Stromal cell of bone marrow (primary cell): ENCODE measurements around the gene SORCS3.

Experiments used
- DNase-seq: peaks from one replicate; pipeline ENCODE4 v3.0.0-alpha.2; 2012; ENCODE audit warnings: low read depth

Gene SORCS3

DNA sequence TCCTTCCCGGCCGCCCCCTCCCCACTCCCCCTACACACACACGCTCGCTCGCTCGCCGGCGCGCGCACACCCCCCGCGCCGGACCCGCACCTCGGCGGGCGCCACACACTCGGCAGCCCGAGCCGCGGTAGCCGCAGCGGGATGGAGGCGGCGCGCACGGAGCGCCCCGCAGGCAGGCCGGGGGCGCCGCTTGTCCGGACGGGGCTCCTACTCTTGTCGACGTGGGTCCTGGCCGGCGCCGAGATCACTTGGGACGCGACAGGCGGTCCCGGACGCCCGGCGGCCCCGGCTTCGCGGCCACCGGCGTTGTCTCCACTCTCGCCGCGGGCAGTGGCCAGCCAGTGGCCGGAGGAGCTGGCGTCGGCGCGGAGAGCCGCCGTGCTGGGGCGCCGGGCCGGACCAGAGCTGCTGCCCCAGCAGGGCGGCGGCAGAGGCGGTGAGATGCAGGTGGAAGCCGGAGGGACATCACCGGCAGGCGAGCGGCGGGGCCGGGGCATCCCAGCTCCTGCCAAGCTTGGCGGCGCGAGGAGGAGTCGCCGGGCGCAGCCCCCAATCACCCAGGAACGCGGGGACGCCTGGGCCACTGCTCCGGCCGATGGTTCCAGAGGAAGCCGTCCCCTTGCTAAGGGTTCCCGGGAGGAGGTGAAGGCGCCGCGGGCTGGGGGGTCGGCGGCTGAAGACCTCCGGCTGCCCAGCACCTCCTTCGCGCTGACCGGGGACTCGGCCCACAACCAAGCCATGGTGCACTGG, at the start of gene SORCS3:
Gene SORCS3, plus strand, starts transcription at position 104 of the 750 bp plus-strand sequence.
- no peak for DNase-seq

DNA sequence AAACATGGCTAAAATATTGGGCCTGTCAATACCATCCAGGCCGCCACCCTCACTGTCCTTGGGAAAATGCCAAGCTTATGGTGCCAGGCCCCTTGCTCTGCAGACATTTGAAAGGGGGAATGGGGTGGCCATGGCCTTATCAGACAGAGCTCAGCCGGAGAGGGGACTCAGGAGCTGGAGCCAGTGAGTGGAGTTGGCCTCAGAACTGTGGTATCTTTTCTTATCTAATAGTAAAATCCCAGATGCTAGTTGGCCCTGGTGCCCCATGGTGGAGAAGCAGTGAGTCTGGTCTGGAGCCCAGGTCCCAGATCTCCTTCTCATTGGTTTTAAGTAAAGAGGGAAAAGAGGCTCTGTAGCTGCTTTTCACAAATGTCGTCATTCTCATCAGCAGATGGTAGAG, 49.6 kb upstream of the SORCS3 start:
- DNase-seq: no peak

- DNase-seq: no peak
Measured at GRCh38 chr10:104601166-104601565, 39.9 kb upstream of the SORCS3 start.

- DNase-seq: no peak
Measured at GRCh38 chr10:104608091-104608828, 32.8 kb upstream of the SORCS3 start.

- no peak for DNase-seq
Measured at GRCh38 chr10:104612571-104613205, 28.4 kb upstream of the SORCS3 start.

DNA sequence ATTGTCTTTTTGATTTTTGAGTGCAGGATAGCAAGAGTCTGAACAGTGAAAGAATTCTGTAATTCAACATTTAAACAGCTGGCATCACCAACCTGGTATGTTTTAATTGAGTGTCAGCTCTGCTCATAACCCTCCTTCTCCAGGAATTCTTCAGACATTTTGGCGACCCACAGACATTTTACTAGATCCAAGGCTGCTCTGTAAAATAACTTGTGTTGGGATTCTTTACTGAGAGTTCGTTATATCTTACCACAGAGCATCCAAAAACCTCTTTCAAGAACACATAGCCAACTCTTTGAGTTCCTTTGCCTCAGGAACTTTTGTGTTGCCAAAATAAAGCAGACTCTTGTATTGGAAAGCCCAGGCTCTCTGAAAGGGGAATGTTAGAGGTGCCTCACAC, 27.7 kb upstream of the SORCS3 start:
- DNase-seq: no peak

- no peak for DNase-seq
Measured at GRCh38 chr10:104614245-104614831, 26.8 kb upstream of the SORCS3 start.

GRCh38 chr10:104615136-104615535, 26.0 kb upstream of the SORCS3 start:
- no peak for DNase-seq

DNA sequence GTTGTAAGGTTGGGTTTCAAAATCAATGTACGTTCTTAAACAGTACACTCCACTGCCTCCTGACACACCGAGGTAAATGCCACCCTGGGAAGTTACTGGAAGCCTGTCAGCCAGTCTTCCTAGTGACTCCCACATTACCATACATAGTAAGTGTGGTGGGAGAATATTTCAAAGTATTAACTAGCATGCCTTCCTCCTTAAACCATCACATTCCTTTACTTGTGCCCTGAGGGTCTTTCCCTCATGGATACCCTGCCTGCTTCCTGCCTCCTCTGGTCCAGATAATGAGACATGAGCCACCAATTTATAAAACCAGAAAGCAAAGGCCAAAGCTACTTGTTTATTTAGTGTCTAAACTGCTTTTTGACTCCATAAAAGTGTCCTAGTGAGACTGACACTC, 23.3 kb upstream of the SORCS3 start:
- DNase-seq: no peak

- no peak for DNase-seq
Measured at GRCh38 chr10:104622175-104622574, 18.9 kb upstream of the SORCS3 start.

- no peak for DNase-seq
Measured at GRCh38 chr10:104622598-104623209, 18.4 kb upstream of the SORCS3 start.

GRCh38 chr10:104630731-104631130, 10.4 kb upstream of the SORCS3 start:
- DNase-seq: no peak

DNA sequence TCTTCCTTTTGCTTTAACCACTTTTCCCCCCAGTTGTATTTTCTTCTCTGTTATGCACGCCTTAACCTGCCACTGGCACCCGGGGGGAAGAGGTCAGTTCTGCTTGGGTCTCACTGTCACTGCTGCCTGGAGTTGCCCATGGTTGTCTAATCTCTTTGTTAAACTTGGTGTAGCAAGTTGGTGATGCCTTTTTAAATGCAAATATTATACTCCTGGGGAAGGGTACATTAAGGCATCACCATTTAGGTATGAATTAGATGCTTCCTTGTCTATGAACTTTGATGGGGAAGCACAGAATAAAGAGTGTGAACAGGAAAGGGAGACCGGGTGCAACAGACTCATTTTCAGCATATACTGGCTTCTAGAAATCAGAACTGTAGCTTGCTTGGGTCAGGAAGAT, 9.1 kb upstream of the SORCS3 start:
- DNase-seq: no peak

DNA sequence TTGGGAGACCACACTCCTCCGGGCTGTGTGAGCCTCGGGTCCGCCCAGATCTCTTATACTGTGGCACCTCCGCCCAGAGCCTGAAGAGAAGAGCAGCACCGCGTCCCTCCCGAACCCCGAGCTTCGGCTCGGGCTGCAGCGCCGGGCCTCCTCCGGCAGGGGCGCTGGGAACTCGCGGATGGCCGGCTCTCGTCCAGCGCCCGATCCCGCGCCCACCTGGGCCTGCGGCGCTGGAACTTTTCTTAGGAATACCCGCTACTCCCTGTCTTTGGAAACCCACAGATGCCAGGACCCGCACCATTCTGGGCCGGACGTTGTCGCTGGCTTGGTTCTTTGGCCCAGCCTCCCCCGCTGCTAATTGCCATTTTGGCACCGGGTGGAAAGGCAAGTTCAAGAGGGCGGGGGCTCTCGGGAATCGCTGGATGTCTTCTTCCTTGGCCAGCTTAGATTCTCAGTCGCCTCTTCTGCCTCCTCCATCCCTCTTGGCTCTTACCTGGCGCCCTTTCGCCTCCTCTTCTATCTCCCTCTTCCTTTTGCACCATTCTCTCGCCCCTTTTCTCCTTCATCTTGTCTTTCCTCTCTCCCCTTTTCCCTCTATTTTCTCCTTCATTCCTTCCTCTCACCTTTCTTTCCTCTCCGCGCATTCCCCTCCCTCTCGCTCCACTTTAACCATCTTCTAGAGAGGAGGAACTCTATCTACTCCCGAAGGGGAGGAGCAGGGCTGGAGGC, 2.1 kb upstream of the SORCS3 start:
- DNase-seq: no peak

- DNase-seq: no peak
Measured at GRCh38 chr10:104639590-104640338, 1.3 kb upstream of the SORCS3 start.

DNA sequence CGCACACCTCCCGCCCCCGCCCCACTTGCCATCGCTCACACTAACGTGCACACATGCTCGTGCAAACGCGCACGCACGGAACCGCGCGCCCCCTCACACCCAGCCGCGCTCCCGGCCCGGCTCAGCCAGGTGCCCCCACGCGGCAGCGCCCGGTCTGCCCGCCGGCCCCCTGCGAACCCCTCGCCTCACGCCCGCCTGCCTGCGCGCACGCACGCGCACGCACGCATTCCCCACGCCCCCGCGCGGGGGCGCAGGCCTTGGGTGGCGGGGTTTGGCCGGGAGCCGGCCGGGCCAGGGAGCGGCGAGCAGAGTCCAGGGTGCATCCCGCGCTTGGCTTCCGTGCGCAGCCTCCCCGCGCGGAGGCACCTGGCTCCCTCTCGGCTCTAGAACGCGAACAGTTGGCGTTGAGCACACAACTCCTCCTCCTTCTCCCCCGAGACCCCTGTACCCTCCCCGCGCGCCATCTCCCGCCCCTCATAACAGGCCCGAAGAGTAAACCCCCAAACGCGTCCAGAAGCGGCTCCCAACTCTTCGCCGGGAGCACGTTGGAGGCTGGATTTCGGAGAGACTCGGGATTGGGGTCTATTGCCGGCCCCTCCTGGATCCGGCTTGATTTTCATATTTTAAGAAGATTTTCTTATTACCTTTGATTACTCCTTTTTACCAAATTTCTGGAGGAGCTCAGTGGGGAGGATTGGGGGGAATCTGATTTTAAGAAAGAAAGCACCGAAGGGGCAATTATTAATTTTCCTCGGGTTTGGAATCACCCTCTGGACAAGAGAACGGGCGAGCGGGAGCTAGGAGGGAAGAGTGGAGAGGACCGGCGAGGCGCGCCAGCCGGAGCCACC, 527 bp upstream of the SORCS3 start:
- no peak for DNase-seq

- no peak for DNase-seq
Measured at GRCh38 chr10:104641937-104642657, 1.0 kb downstream of the SORCS3 start.

GRCh38 chr10:104642658-104643302, 1.7 kb downstream of the SORCS3 start:
- no peak for DNase-seq

DNA sequence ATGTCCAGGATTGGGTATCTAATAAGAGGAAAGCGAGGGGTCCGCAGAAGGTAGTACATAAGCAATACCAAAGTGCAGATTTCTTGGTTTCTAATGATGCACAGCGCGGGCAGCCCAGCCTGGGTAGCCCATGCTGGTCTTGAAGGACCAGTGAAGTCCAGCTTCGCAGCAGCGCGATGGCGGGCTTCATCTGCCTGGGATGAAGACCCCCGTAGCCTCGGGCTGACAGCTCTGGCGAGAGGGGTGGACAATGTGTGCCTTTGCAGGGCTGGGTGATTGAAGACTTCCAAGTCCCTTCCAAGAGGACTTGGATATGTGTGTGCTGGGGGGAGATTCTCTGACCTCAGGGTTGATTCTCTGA, 2.2 kb downstream of the SORCS3 start:
- DNase-seq: no peak
